Omental fat pad (tissue), 4 donors: Measurements from ENCODE around the gene NAGLU. TPM values are rescaled to one million over a fixed set of nuclear protein-coding genes. Genes with fewer than 3 reads are reported as not detected.

Experiments used
- ATAC-seq: fragments of 150-250 bp; one replicate; pipeline ENCODE4 v1.9.1; 2016; ENCODE audit warnings: mild to moderate bottlenecking, moderate library complexity; ENCODE audit not compliant: low FRiP score
- DNase-seq: peaks from one replicate; pipeline ENCODE4 v3.0.0-alpha.2; 2019; ENCODE audit warnings: low spot score
- total RNA-seq, 4 donors: library from RNA; depleted of rRNA; stranded (reverse); fragments of >200 nt; gene quantifications; one replicate each; pipeline ENCODE4 v1.1.0, GENCODE V29; 2016
- TF ChIP-seq, protein P1 (sequence below), 3 donors: fragments of 450-650 bp; IDR thresholded peaks; one replicate each; pipeline ENCODE4 v1.5.1; 2016 to 2017; ENCODE audit warnings: antibody characterized with exemption in 3 of 3, mild to moderate bottlenecking in 3 of 3, moderate library complexity in 2 of 3

The NAGLU gene
- total RNA-seq, 4 donors from 2014 or later: 48.5 to 80.9 (median 57.3) TPM

GRCh38 chr17:42514279-42514678 lies 21.8 kb upstream of the NAGLU start:
- TF ChIP-seq, protein P1, sequence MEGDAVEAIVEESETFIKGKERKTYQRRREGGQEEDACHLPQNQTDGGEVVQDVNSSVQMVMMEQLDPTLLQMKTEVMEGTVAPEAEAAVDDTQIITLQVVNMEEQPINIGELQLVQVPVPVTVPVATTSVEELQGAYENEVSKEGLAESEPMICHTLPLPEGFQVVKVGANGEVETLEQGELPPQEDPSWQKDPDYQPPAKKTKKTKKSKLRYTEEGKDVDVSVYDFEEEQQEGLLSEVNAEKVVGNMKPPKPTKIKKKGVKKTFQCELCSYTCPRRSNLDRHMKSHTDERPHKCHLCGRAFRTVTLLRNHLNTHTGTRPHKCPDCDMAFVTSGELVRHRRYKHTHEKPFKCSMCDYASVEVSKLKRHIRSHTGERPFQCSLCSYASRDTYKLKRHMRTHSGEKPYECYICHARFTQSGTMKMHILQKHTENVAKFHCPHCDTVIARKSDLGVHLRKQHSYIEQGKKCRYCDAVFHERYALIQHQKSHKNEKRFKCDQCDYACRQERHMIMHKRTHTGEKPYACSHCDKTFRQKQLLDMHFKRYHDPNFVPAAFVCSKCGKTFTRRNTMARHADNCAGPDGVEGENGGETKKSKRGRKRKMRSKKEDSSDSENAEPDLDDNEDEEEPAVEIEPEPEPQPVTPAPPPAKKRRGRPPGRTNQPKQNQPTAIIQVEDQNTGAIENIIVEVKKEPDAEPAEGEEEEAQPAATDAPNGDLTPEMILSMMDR (IDR thresholded peaks at IDR 0.05): no peak
- ATAC-seq (no peak), DNase-seq (no peak)

DNA sequence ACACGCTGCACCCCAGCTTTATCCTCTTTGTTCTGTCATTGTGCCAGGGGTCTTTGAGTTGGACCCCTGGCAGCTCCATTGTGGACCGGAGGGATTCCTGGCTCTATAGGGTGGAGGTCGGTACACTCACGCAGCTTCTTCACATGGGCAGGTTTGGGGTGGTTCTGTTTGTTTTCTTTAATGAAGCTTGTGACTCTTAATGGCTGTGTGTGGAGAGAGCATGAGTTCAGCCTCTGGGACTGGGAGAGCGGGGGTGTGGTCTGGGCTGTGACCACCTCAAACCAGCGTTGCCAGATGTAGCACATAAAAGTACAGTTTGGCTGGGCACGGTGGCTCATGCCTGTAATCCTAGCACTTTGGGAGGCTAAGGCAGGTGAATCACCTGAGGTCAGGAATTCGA lies 21.2 kb upstream of the NAGLU start:
- TF ChIP-seq, protein P1 (IDR thresholded peaks at IDR 0.05): no peak
- ATAC-seq (no peak), DNase-seq (no peak)

DNA sequence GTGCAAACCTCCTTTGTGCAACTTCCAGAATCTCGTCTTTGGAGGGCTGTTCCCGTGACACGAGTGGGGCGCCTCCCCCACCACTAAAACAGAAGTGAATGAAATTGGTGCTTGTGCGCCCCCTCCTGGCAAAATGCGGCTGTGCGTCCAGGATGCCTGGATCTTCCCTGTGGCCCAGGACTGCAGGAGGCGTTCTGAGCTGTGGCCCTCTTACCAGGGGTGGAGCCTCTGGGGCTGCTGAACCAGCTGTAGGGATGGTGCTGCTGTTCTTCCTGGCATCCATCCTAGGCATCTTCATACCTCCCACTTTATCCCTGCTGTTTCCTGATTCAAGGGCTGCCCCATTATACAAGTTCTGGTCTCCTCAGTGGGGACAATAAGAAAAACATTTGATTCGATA lies 18.5 kb upstream of the NAGLU start:
- ATAC-seq: peak; percentile 42

DNA sequence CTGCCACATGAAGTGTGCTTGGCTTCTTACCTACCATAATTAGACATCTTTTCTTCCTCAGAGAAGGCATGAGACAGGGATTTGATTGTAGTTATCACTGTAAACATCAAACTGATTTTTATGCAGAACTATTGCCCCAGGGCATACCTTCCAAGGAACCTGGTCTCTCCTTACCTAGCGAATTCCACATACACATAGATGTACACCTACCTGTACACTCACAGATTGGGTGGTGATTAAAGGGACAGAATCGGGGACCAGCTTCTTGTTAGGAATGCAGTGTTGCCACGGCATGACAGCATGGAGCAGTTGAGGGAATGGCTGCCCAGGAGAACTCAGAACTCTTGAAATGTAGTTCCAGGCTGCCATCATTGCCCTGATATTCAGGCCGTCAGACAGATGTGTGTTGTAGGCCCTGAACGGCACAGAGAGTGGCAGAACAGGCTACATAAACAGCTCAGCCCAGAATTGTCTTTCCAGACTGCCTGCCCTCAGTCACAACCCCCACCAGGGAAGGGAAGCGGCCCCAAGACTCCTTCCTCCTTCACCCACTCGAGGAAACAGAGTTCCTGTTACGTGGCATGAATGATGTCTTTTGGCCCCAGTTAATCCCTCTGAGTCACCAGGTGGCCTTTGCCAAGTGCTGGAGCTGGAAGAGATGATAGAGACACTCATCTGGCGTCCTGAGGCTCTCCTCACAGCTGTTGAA lies 17.8 kb upstream of the NAGLU start:
- DNase-seq: peak; percentile 82
- ATAC-seq: peak; percentile 60

More for the DNA sequence above, 18.5 kb upstream of the NAGLU start:
- peak; percentile 96 for DNase-seq
- TF ChIP-seq, protein P1 (IDR thresholded peaks at IDR 0.05): peak in 2 of 3 donors; percentile 26 to 97

DNA sequence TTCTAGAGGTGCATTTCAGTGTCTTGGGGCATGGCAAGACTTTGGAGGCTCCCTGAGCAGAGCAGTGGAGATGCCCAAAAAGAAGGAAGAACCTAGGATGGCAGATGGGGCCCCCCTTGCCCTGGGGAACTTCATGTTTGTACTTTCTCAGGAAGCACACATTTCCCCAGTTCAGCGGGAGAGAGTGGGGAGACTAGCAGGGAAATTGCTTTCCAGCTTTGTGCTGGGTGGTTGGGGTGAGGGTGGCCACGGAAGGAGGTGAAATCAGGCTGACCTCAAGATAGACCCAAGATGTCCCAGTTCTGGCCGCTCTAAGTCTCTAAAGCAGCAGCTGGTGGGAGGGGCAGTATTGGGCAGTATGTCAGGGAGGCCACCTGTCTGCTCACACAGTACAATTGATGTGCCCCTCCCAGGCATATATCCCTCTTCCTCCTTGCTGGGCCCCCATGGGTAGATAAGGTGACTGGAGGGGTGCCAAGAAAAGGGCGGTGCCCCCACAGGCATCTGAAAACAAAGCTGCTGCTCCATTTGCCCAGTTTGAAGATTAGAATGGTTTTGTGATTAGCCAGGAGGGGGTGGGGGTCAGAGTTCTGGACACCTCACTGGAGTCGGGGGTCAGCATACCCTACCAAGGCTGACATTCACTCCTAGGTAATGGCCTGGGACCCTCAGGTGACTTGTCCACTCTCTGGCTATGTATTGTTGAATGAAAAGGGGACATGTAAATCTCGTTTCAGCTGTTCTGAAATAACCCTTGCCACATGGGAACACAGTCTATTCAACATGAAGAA lies 17.1 kb upstream of the NAGLU start:
- no peak for ATAC-seq

More for the DNA sequence above, 17.8 kb upstream of the NAGLU start:
- TF ChIP-seq, protein P1 (IDR thresholded peaks at IDR 0.05): no peak

GRCh38 chr17:42519546-42520491 lies 16.2 kb upstream of the NAGLU start:
- ATAC-seq (peak; percentile 77), DNase-seq (peak; percentile 84)
- TF ChIP-seq, protein P1 (IDR thresholded peaks at IDR 0.05): no peak

More for the DNA sequence above, 17.1 kb upstream of the NAGLU start:
- DNase-seq: no peak
- TF ChIP-seq, protein P1 (IDR thresholded peaks at IDR 0.05): no peak
